GM23338 (cell line): ENCODE results near the gene MYRFL. TPM values are rescaled to one million over a fixed set of nuclear protein-coding genes. Genes with fewer than 3 reads are reported as not detected.

ENCODE experiments used
- ATAC-seq: fragments of 200-7000 bp; cut with Tn5 transposase; 3 replicates; pipeline ENCODE4 v1.9.1; 2020
- DNase-seq: peaks from one replicate; pipeline ENCODE4 v3.0.0-alpha.2; 2015; ENCODE audit warnings: low spot score
- H2AFZ ChIP-seq: fragments of 200-600 bp; sonication (generic); 2 replicates; pipeline ENCODE4 v1.8.0; 2016; ENCODE audit warnings: antibody characterized with exemption, mild to moderate bottlenecking, moderate library complexity
- H3F3A ChIP-seq: fragments of 200-600 bp; sonication (generic); replicated peaks from 2 replicates; pipeline ENCODE4 v1.8.0; 2017; ENCODE audit warnings: antibody characterized with exemption, mixed run types, low read depth
- H3K27ac ChIP-seq: fragments of 200-600 bp; sonication (generic); 2 replicates; pipeline ENCODE4 v1.6.1; 2016; ENCODE audit warnings: low read depth
- H3K27me3 ChIP-seq: fragments of 200-600 bp; sonication (generic); 2 replicates; pipeline ENCODE4 v1.8.0; 2016; ENCODE audit warnings: mild to moderate bottlenecking, mixed run types, moderate library complexity; ENCODE audit not compliant: insufficient read depth
- H3K36me3 ChIP-seq: fragments of 200-600 bp; sonication (generic); 2 replicates; pipeline ENCODE4 v1.8.0; 2016; ENCODE audit warnings: mild to moderate bottlenecking; ENCODE audit not compliant: insufficient read depth
- H3K4me1 ChIP-seq: fragments of 200-600 bp; sonication (generic); 2 replicates; pipeline ENCODE4 v1.8.0; 2016; ENCODE audit warnings: mild to moderate bottlenecking, moderate library complexity; ENCODE audit not compliant: insufficient read depth
- H3K4me2 ChIP-seq: fragments of 200-600 bp; sonication (generic); 2 replicates; pipeline ENCODE4 v1.7.1; 2017; ENCODE audit warnings: mixed run types
- H3K4me3 ChIP-seq: fragments of 200-600 bp; sonication (generic); 2 replicates; pipeline ENCODE4 v1.6.1; 2016; ENCODE audit warnings: mixed run types
- H3K79me2 ChIP-seq: fragments of 200-600 bp; sonication (generic); replicated peaks from 2 replicates; pipeline ENCODE4 v1.8.0; 2017; ENCODE audit warnings: mild to moderate bottlenecking; ENCODE audit not compliant: insufficient read depth
- H3K9me2 ChIP-seq: fragments of 200-600 bp; sonication (generic); 2 replicates; pipeline ENCODE4 v1.8.0; 2017; ENCODE audit not compliant: insufficient read depth
- H4K20me1 ChIP-seq: fragments of 200-600 bp; sonication (generic); replicated peaks from 2 replicates; pipeline ENCODE4 v1.8.0; 2017; ENCODE audit warnings: mild to moderate bottlenecking; ENCODE audit not compliant: insufficient read depth
- H3K27ac Mint-ChIP-seq: 2 replicates; pipeline ENCODE4 v1.8.0; 2020; ENCODE audit warnings: inconsistent platforms, mild to moderate bottlenecking, moderate library complexity, mixed read lengths
- H3K27me3 Mint-ChIP-seq: 3 replicates; pipeline ENCODE4 v1.8.0; 2022; ENCODE audit warnings: low read depth, mild to moderate bottlenecking, moderate library complexity, mixed read lengths, inconsistent platforms; ENCODE audit not compliant: insufficient read depth, poor library complexity
- H3K36me3 Mint-ChIP-seq: 3 replicates; pipeline ENCODE4 v1.8.0; 2021; ENCODE audit warnings: low read depth, mild to moderate bottlenecking, inconsistent platforms, moderate library complexity, mixed read lengths
- H3K4me1 Mint-ChIP-seq: 3 replicates; pipeline ENCODE4 v1.8.0; 2020; ENCODE audit warnings: mild to moderate bottlenecking, inconsistent platforms, mixed read lengths
- H3K4me3 Mint-ChIP-seq: 3 replicates; pipeline ENCODE4 v1.8.0; 2021; ENCODE audit warnings: moderate library complexity, mild to moderate bottlenecking, inconsistent platforms, mixed read lengths
- H3K9me3 Mint-ChIP-seq: 3 replicates; pipeline ENCODE4 v1.8.0; 2020; ENCODE audit warnings: moderate library complexity, mild to moderate bottlenecking, inconsistent platforms, mixed read lengths
- CREB1 ChIP-seq: fragments of 250-450 bp; sonication (Bioruptor Pico); IDR thresholded peaks from 2 replicates; pipeline ENCODE4 v1.5.0; 2020; ENCODE audit warnings: low read depth, mild to moderate bottlenecking, moderate library complexity
- EZH2phosphoT487 ChIP-seq: fragments of 200-600 bp; sonication (generic); IDR thresholded peaks from one replicate; pipeline ENCODE4 v1.8.1; 2018; ENCODE audit warnings: antibody characterized with exemption; ENCODE audit not compliant: unreplicated experiment
- POLR2AphosphoS5 ChIP-seq: IDR thresholded peaks from 2 replicates; pipeline ENCODE4 v1.6.1; 2016; ENCODE audit warnings: antibody characterized with exemption, low read depth
- ZNF114 ChIP-seq: fragments of 250-450 bp; sonication (Bioruptor Pico); IDR thresholded peaks from 2 replicates; pipeline ENCODE4 v1.5.0; 2020; ENCODE audit warnings: mild to moderate bottlenecking, moderate library complexity
- ZNF462 ChIP-seq: fragments of 250-450 bp; sonication (Bioruptor Pico); IDR thresholded peaks from 2 replicates; pipeline ENCODE4 v1.5.0; 2020; ENCODE audit warnings: mild to moderate bottlenecking, moderate library complexity
- polyA plus RNA-seq: library from polyadenylated mRNA; unstranded; fragments of >200 nt; fragmentation: Nextera tagmentation; extraction: Ambion mirVana; gene quantifications from 2 replicates; pipeline ENCODE4 v1.2.1, GENCODE V29; 2016
- total RNA-seq: library from RNA; depleted of rRNA; stranded (reverse); fragments of >200 nt; shearing (Covaris generic); gene quantifications from 2 replicates; pipeline ENCODE4 v1.2.3, GENCODE V29; 2014
- TF ChIP-seq, protein P1 (sequence below), 2 experiments: fragments of 200-600 bp in 1 of 2; sonication (generic) in 1 of 2; conservative IDR thresholded peaks; 2 replicates each; pipeline versions ENCODE4 v1.5.1 to v1.6.1; 2016 to 2017; ENCODE audit warnings: antibody characterized with exemption in 2 of 2, low read depth in 2 of 2, mild to moderate bottlenecking in 2 of 2, moderate library complexity in 1 of 2

MYRFL gene
- total and polyA plus RNA-seq, 2 experiments from 2014 or later: 2.3 to 2.8 TPM

GRCh38 chr12:69901221-69901905, 76.3 kb downstream of the MYRFL start:
- Mint-ChIP-seq H3K9me3 (no peaks in the 10 kb centered on the region), H3K27me3 (no peaks in the 10 kb centered on the region), H3K4me3 (no peak overlapping the region), H3K4me1 (peaks cover 39% of the 10 kb centered on the region), H3K27ac (no peak overlapping the region), H3K36me3 (peaks cover 3% of the 10 kb centered on the region; the same call in 2 of the 3 replicates)
- Histone ChIP-seq H3K36me3 (no peaks in the 10 kb centered on the region), H3K4me2 (no peak overlapping the region), H3K9me2 (peaks cover 5% of the 10 kb centered on the region; the same call in 1 of the 2 replicates), H3F3A (no peaks in the 10 kb centered on the region), H3K27ac (no peak overlapping the region), H3K79me2 (no peaks in the 10 kb centered on the region), H4K20me1 (no peaks in the 10 kb centered on the region), H2AFZ (no peak overlapping the region), H3K4me1 (peaks cover 23% of the 10 kb centered on the region), H3K4me3 (no peak overlapping the region), H3K27me3 (no peaks in the 10 kb centered on the region)
- no peak for DNase-seq
- ATAC-seq: no peak
- TF ChIP-seq EZH2phosphoT487: no peak
- TF ChIP-seq, protein P1, sequence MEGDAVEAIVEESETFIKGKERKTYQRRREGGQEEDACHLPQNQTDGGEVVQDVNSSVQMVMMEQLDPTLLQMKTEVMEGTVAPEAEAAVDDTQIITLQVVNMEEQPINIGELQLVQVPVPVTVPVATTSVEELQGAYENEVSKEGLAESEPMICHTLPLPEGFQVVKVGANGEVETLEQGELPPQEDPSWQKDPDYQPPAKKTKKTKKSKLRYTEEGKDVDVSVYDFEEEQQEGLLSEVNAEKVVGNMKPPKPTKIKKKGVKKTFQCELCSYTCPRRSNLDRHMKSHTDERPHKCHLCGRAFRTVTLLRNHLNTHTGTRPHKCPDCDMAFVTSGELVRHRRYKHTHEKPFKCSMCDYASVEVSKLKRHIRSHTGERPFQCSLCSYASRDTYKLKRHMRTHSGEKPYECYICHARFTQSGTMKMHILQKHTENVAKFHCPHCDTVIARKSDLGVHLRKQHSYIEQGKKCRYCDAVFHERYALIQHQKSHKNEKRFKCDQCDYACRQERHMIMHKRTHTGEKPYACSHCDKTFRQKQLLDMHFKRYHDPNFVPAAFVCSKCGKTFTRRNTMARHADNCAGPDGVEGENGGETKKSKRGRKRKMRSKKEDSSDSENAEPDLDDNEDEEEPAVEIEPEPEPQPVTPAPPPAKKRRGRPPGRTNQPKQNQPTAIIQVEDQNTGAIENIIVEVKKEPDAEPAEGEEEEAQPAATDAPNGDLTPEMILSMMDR (conservative IDR thresholded peaks at IDR 0.05; ENCODE audit: low read depth in 2 of 2): no peak
- TF ChIP-seq ZNF114 (CRISPR knock-in tag): no peak
- no peak for TF ChIP-seq ZNF462 (CRISPR knock-in tag)
- no peak for TF ChIP-seq POLR2AphosphoS5
- TF ChIP-seq CREB1: no peak
